GM19023 (cell line): Measurements from ENCODE around the gene APBA2.

ENCODE experiments used
- ATAC-seq: cut with Tn5 transposase; IDR thresholded peaks from one replicate; pipeline ENCODE4 v1.9.1; 2021; ENCODE audit warnings: mild to moderate bottlenecking, moderate library complexity; ENCODE audit not compliant: unreplicated experiment

The APBA2 gene

GRCh38 chr15:29072444-29072843 is 186.7 kb downstream of the APBA2 start:
- ATAC-seq: no peak

GRCh38 chr15:29074045-29074444 is 188.3 kb downstream of the APBA2 start:
- ATAC-seq: no peak

DNA sequence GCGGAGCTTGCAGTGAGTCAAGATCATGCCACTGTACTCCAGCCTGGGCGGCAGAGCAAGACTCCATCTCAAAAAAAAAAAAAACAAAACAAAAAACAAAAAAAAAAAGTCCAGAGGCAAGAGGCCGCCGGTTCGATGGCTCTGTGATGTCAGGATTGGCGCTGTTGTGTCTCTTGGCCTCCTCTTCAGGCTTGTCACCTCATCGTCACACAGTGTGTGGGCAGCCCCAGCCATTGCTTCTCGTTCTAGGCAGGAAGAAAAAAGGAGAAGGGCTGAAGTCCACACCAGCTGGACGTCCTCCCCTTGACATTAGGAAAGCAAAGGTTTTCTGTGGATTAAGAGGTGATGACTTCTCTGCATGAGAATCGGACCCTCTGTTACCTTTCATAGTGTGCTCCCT is 192.8 kb downstream of the APBA2 start:
- no peak for ATAC-seq

DNA sequence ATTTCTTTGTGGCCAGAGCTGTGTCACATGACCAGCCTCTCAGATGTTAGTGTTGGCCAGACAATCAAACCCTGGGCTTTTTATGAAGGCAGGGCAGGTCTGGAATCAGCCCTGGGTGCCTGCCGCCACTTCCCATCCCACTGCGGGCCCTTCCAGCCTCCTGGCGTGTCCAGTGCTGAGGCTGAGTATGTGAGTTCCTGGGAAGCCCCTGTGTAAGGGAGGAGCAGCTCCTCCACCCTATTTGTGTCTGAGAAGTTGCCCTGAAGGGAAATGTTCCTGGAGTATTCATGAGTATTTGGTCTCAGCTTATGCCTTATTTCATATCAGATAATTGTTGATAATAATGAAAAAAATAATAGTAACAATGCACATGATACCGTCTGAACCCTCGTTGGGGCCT is 193.7 kb downstream of the APBA2 start:
- no peak for ATAC-seq

GRCh38 chr15:29081781-29082180 is 196.0 kb downstream of the APBA2 start:
- ATAC-seq: no peak

GRCh38 chr15:29083161-29083560 is 197.4 kb downstream of the APBA2 start:
- ATAC-seq: no peak

DNA sequence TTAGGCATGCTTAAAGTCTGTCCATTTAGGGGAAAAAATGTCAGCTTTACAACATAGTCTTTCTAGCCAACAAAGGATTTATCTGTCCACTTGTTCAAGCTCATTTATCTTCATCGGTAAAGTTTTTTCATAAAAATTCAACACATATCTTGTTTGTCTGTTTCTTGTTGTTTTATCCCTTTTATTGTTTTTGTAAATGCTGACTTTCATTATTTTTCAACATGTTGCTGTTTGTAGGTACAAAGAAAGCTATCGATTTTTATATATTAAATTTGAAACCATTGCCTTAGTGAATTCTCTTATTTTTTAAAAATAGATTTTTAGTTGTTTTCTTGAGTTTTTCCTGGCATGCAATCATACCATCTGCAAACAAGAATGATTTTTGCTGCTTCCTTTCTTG is 198.1 kb downstream of the APBA2 start:
- ATAC-seq: no peak

GRCh38 chr15:29086001-29086400 is 200.2 kb downstream of the APBA2 start:
- no peak for ATAC-seq

DNA sequence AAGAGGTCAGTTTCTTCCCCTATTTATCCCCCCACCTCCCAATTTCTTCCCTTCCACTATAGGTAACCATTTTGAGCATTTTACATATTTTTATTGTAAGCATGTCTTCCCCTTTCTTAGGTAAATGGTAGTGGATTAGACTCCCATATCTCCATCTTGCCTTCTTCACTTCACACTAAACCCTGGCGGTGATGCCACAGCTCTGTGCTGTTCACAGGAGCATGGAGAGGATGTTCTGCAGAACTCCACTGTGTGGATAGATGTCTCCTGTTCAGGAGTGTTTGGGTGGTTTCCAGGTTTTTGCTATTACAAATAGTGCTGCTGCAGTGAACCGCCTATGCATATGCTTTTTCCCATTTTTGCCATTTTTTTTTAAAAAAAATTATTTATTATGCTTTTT is 201.1 kb downstream of the APBA2 start:
- no peak for ATAC-seq

GRCh38 chr15:29087521-29088285 is 201.9 kb downstream of the APBA2 start:
- ATAC-seq: no peak

DNA sequence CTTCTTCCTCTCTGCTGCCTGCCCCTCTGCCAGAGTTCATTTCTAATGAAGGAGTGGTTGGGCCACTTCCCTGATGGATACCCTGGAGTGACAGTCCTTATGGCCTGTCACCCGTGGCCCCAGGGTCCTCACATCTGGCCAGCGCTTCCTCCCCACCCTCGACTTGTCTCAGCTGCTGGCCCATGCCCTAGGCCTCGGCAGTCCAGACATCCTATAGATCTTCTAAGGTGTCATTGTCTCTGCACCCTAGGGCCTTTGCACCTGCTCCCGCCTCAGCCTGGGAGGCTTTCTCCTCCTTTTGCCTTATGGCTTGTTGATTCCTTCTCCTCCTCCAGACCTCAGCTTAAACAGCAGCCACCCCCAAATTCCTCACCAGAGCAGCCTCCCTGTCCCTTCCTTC is 202.9 kb downstream of the APBA2 start:
- no peak for ATAC-seq

GRCh38 chr15:29089731-29090616 is 204.2 kb downstream of the APBA2 start:
- ATAC-seq: no peak

DNA sequence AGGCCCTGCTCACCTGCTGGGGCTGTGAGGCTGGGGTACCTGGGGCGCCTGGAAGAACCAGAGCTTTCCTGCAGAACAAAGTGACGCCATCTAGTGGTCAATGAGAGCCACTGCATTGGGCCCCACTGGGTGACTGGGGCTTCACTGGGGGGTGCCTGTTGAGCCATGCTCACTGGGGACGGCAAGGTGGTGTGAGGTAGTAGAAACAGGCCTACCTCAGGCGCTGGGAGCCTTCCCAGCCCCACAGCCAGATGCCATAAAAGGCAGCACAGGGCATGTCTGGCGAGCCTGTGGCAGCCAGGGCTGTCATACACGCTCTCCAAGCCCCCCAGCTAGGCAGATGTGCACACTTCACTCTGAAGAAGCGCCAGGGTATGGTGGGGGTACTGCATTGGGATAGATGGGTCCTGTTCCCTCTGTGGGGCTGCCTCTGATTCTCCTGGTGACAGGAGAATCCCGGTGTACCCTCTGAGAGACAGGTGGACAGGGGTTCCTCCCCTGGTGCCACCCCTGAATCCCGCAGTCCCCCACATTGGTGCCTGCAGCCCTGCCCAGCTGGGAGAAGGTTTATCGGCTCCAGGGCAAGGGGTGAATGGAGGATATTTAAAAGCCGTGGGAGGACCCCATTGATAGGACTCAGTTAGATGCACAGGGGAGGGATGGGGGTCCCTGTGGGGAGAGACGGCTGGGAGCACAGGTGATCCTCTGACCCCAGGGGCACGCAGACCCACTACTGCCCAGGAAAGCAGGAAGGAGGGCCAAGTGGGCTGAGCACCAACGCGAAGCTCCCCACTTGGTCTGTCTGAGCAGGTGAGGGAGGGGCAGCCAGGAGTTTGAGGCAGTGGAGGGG is 205.1 kb downstream of the APBA2 start:
- ATAC-seq: no peak

- no peak for ATAC-seq
Measured at GRCh38 chr15:29091666-29092065, 205.9 kb downstream of the APBA2 start.

GRCh38 chr15:29092376-29093064 is 206.7 kb downstream of the APBA2 start:
- ATAC-seq: no peak

DNA sequence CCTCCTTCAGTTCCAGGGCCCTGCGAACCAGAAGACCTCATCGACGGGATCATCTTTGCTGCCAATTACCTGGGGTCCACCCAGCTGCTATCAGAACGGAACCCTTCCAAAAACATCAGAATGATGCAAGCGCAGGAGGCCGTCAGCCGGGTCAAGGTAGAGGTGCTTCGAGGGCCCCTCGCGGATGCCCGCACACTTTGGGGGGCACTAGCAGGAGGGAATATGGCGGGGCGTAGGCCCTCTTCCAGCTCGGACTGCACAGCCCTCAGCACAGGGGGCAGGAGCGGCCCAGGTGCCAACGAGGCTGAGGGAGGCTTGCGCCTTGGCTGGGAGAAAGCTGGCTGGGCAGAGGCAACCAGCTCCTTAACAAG is 207.3 kb downstream of the APBA2 start:
- no peak for ATAC-seq

DNA sequence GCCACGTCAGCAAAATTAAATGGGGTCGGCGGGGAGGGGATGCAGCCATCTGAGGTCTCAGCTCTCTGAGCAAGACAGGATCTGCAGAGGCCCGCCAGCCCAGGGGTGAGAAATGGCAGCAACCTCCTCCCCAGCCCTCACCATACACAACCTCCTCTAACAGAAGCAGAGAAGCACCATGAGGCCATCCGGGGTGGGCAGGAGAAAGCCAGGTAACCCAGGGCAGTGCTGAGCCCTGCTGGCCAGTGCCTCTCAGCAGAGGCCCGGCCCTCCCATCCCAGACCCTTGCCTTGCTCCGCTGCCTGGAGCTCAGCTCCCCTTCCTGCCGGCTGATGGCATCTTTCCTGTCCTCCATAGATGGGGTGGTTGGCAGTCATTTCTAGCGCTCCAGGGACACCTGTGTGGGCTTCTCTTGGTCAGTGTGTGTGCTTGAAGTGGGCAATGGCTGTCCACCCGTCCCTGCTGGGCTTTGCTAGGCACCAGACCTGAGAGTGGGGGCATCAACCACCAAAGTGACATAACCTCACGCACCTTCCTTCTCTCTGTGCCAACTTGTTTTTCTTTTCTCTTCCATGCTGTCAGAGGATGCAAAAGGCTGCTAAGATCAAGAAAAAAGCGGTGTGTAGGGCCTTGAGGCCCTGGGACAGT is 208.0 kb downstream of the APBA2 start:
- no peak for ATAC-seq

GRCh38 chr15:29094711-29095110 is 208.9 kb downstream of the APBA2 start:
- no peak for ATAC-seq

DNA sequence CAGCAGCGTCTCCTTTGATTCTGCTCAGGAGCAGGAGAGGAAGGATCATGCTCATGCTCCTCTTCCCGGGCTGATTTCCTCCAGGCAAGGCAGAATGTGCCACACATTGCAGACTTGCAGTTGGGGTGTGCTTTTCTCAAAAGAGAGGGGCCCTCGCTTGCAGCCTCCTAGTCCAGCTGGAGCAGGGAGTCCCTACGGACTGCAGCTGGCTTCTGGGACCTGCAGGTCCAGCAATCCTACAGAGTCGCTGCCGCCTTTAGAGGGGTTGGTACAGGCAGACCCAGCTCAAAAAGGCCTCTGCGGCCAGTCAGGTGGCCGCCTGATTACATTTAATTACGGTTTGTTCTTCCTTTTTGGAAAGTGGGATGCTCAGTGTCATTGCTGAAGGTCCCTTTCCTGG is 210.0 kb downstream of the APBA2 start:
- ATAC-seq: no peak

DNA sequence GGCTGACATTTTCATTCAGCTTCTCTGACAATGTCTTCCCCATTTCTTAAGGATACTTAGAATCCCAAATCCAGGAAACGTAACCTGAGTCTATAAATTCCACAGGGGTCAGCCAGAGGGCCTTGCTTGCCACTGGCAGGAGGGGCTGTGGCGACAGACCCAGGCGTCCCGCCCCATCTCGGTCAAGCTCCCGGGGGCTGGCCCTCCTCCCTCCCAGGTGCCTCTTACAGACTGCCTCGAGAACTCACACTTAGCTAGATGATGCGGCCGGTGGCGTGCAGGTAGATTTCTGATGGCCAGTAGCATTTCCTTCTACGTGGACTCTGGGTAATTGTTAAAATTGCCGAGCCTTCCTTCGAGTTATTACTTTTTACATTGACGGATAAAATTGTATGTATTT is 211.4 kb downstream of the APBA2 start:
- no peak for ATAC-seq
